ENCODE data around the gene DHRS11. TPM values are rescaled to one million over a fixed set of nuclear protein-coding genes. Genes with fewer than 3 reads are reported as not detected.

DHRS11 gene
- total RNA-seq, 4 donors from 2014 or later, result 93.1 to 307 (median 214) TPM

DNA sequence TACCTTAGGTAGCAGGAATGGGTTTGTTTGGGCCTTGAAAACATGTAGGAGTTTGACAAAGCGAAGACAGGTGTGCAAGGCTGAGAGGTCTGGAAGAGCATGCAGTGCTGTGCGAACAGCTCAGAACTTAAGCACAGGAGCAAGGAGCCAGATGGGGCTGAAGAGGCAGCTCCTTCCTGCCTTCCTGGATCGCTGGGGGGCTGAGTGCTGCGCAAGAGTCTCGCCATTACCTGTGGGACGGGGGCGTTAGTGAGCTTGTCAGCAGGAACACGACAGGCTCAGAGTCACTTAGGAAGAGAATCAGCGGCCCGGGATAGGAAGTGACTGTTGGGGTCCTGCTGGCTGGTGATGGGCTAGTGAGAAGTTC lies 9.2 kb downstream of the DHRS11 start:
- H3K4me3 ChIP-seq, result peak overlapping the region; percentile 61 to 98 (median 82)
- H3K4me1 ChIP-seq, result peaks cover 10 to 69% (median 51%) of the 10 kb centered on the region in 4 donors
- no peak for TF ChIP-seq EP300 (IDR thresholded peaks at IDR 0.05; ENCODE audit: low read depth)
- no peak for TF ChIP-seq POLR2A (IDR thresholded peaks at IDR 0.05)
- no peak for TF ChIP-seq POLR2AphosphoS5 (IDR thresholded peaks at IDR 0.05)
- TF ChIP-seq, protein P1, sequence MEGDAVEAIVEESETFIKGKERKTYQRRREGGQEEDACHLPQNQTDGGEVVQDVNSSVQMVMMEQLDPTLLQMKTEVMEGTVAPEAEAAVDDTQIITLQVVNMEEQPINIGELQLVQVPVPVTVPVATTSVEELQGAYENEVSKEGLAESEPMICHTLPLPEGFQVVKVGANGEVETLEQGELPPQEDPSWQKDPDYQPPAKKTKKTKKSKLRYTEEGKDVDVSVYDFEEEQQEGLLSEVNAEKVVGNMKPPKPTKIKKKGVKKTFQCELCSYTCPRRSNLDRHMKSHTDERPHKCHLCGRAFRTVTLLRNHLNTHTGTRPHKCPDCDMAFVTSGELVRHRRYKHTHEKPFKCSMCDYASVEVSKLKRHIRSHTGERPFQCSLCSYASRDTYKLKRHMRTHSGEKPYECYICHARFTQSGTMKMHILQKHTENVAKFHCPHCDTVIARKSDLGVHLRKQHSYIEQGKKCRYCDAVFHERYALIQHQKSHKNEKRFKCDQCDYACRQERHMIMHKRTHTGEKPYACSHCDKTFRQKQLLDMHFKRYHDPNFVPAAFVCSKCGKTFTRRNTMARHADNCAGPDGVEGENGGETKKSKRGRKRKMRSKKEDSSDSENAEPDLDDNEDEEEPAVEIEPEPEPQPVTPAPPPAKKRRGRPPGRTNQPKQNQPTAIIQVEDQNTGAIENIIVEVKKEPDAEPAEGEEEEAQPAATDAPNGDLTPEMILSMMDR (IDR thresholded peaks at IDR 0.05), result no peak
- peak overlapping the region; percentile 85 to 96 (median 90) for H3K27ac ChIP-seq
- no peaks in the 10 kb centered on the region for H3K27me3 ChIP-seq
- H3K9me3 ChIP-seq, result no peaks in the 10 kb centered on the region
- intact Hi-C loops (cut with DNase I; ENCODE audit: low total_unique reads) (no loop called here), in situ Hi-C loops (cut with MboI; ENCODE audit: low pct_ligation_motif_present in 1 of 4, low pct_unique_long_range_greater_than_20kb in 1 of 4, low sequenced_read_pairs in 3 of 4) (loop anchor here in 2 of 4 donors (25.0 kb wide), 2 partner anchors 636 to 786 kb away; partner anchors contain the start of gene C17orf78 (in 2 of the 2))
- no peaks in the 10 kb centered on the region for H3K36me3 ChIP-seq
- WGBS, 2 donors (ENCODE audit: low coverage in 1 of 2), result 24 to 85% methylated on average over 4 to 10 of the region's 10 CpGs
- no peak for DNase-seq

GRCh38 chr17:36601303-36602029 lies 9.8 kb downstream of the DHRS11 start, which contains the start of gene MRM1:
TSS of gene MRM1 (plus strand) at chr17:36601583. CDS start at chr17:36601811, 228 bp downstream.
- peak; percentile 95 for DNase-seq
- Histone ChIP-seq H3K4me1 (peaks cover 10 to 63% (median 51%) of the 10 kb centered on the region in 4 donors), H3K36me3 (no peaks in the 10 kb centered on the region), H3K27ac (peak within 1 kb of the TSS; percentile 85 to 96 (median 90)), H3K4me3 (peak within 1 kb of the TSS; percentile 61 to 98 (median 82)), H3K27me3 (no peaks in the 10 kb centered on the region), H3K9me3 (no peaks in the 10 kb centered on the region)
- WGBS, 2 donors (ENCODE audit: low coverage in 1 of 2), result 0% methylated on average over 2 to 36 of the region's 60 CpGs
- TF ChIP-seq POLR2AphosphoS5 (IDR thresholded peaks at IDR 0.05) (peak; percentile 82 to 89 (median 83)), POLR2A (IDR thresholded peaks at IDR 0.05) (peak; percentile 77), EP300 (IDR thresholded peaks at IDR 0.05; ENCODE audit: low read depth) (no peak)
- TF ChIP-seq, protein P1 (IDR thresholded peaks at IDR 0.05), result peak in 2 of 5 experiments; percentile 19 to 32
- in situ Hi-C loops (cut with MboI; ENCODE audit: low pct_ligation_motif_present in 1 of 4, low pct_unique_long_range_greater_than_20kb in 1 of 4, low sequenced_read_pairs in 3 of 4), result loop anchor here in 2 of 4 donors (25.0 kb wide), 2 partner anchors 636 to 786 kb away; partner anchors contain the start of gene C17orf78 (in 2 of the 2)
- intact Hi-C loops (cut with DNase I; ENCODE audit: low total_unique reads), result no loop called here

GRCh38 chr17:36602030-36602748 lies 10.5 kb downstream of the DHRS11 start:
- in situ Hi-C loops (cut with MboI; ENCODE audit: low pct_ligation_motif_present in 1 of 4, low pct_unique_long_range_greater_than_20kb in 1 of 4, low sequenced_read_pairs in 3 of 4), result loop anchor here in 2 of 4 donors (25.0 kb wide), 2 partner anchors 635 to 785 kb away; partner anchors contain the start of gene C17orf78 (in 2 of the 2)
- WGBS, 2 donors (ENCODE audit: low coverage in 1 of 2), result 1% methylated on average over 32 of the region's 38 CpGs; no CpG with 5 or more reads in 1 of the 2 donors

More at GRCh38 chr17:36602030-36602748, 10.5 kb downstream of the DHRS11 start:
- peak; percentile 32 for DNase-seq
- Histone ChIP-seq H3K27me3 (no peaks in the 10 kb centered on the region), H3K27ac (peak overlapping the region; percentile 85 to 96 (median 90)), H3K9me3 (no peaks in the 10 kb centered on the region), H3K4me1 (peaks cover 10 to 56% (median 45%) of the 10 kb centered on the region in 4 donors), H3K4me3 (peak overlapping the region; percentile 61 to 98 (median 82)), H3K36me3 (no peaks in the 10 kb centered on the region)
- TF ChIP-seq, protein P1 (IDR thresholded peaks at IDR 0.05), result no peak
- TF ChIP-seq POLR2A (IDR thresholded peaks at IDR 0.05) (no peak), POLR2AphosphoS5 (IDR thresholded peaks at IDR 0.05) (no peak), EP300 (IDR thresholded peaks at IDR 0.05; ENCODE audit: low read depth) (no peak)
- intact Hi-C loops (cut with DNase I; ENCODE audit: low total_unique reads), result no loop called here
